Measurements from ENCODE around the gene PRKN.
A peak's percentile ranks its signal among the peaks of the same experiment; 100 is the strongest.

PRKN gene

GRCh38 chr6:161743509-161744178 lies 983.9 kb downstream of the PRKN start:
- DNase-seq, result no peak

- DNase-seq, result no peak
Measured at GRCh38 chr6:161740486-161740885, 987.1 kb downstream of the PRKN start.

- no peak for DNase-seq
Measured at GRCh38 chr6:161736781-161737292, 990.7 kb downstream of the PRKN start.

- DNase-seq, result no peak
Measured at GRCh38 chr6:161736326-161736725, 991.2 kb downstream of the PRKN start.

GRCh38 chr6:161732594-161732993 lies 995.0 kb downstream of the PRKN start:
- no peak for DNase-seq

- DNase-seq, result no peak
Measured at GRCh38 chr6:161727083-161727833, 1000.3 kb downstream of the PRKN start.

- no peak for DNase-seq
Measured at GRCh38 chr6:161722394-161722793, 1005.2 kb downstream of the PRKN start.

GRCh38 chr6:161721511-161721910 lies 1006.1 kb downstream of the PRKN start:
- no peak for DNase-seq

- DNase-seq, result no peak
Measured at GRCh38 chr6:161716176-161716575, 1011.4 kb downstream of the PRKN start.

- DNase-seq, result no peak
Measured at GRCh38 chr6:161711938-161712337, 1015.6 kb downstream of the PRKN start.

- no peak for DNase-seq
Measured at GRCh38 chr6:161711515-161711914, 1016.1 kb downstream of the PRKN start.

- DNase-seq, result no peak
Measured at GRCh38 chr6:161710698-161711097, 1016.9 kb downstream of the PRKN start.

GRCh38 chr6:161701056-161701455 lies 1026.5 kb downstream of the PRKN start:
- no peak for DNase-seq

GRCh38 chr6:161696801-161697200 lies 1030.8 kb downstream of the PRKN start:
- DNase-seq, result no peak

GRCh38 chr6:161694995-161695394 lies 1032.6 kb downstream of the PRKN start:
- DNase-seq, result peak; percentile 7

- DNase-seq, result no peak
Measured at GRCh38 chr6:161686655-161687054, 1040.9 kb downstream of the PRKN start.

GRCh38 chr6:161684731-161685475 lies 1042.7 kb downstream of the PRKN start:
- no peak for DNase-seq

GRCh38 chr6:161683400-161683799 lies 1044.2 kb downstream of the PRKN start:
- DNase-seq, result no peak

GRCh38 chr6:161682982-161683381 lies 1044.6 kb downstream of the PRKN start:
- no peak for DNase-seq

GRCh38 chr6:161679980-161680538 lies 1047.5 kb downstream of the PRKN start:
- no peak for DNase-seq

GRCh38 chr6:161677188-161677587 lies 1050.4 kb downstream of the PRKN start:
- no peak for DNase-seq

GRCh38 chr6:161676586-161676985 lies 1051.0 kb downstream of the PRKN start:
- DNase-seq, result no peak
